GM19193 (cell line): ENCODE results near the gene OPRPN.

Source experiments
- POLR2A ChIP-seq: IDR thresholded peaks from 4 replicates; pipeline ENCODE4 v1.6.1; 2011; ENCODE audit not compliant: insufficient read depth, insufficient read length; ENCODE audit errors: extremely low read depth

Gene OPRPN

GRCh38 chr4:70397580-70397979 is at the start of gene OPRPN:
TSS of gene OPRPN (plus strand) at chr4:70397940. CDS start at chr4:70399286, 1,346 bp downstream.
- TF ChIP-seq POLR2A = no peak

- no peak for TF ChIP-seq POLR2A
Observed at GRCh38 chr4:70356185-70356584, 41.6 kb upstream of the OPRPN start.

GRCh38 chr4:70359115-70359661 is 38.6 kb upstream of the OPRPN start:
- no peak for TF ChIP-seq POLR2A

- no peak for TF ChIP-seq POLR2A
Observed at GRCh38 chr4:70360460-70360859, 37.3 kb upstream of the OPRPN start, which contains the start of gene SMR3A. TSS of gene SMR3A (plus strand) at chr4:70360760. CDS start at chr4:70362116, 1,356 bp downstream.

- no peak for TF ChIP-seq POLR2A
Observed at GRCh38 chr4:70364002-70364401, 33.7 kb upstream of the OPRPN start.

- no peak for TF ChIP-seq POLR2A
Observed at GRCh38 chr4:70365479-70365878, 32.3 kb upstream of the OPRPN start.

- no peak for TF ChIP-seq POLR2A
Observed at GRCh38 chr4:70367813-70368212, 29.9 kb upstream of the OPRPN start.

GRCh38 chr4:70371987-70372386 is 25.8 kb upstream of the OPRPN start:
- TF ChIP-seq POLR2A = no peak

- TF ChIP-seq POLR2A = no peak
Observed at GRCh38 chr4:70372760-70373159, 25.0 kb upstream of the OPRPN start.

GRCh38 chr4:70380578-70380977 is 17.2 kb upstream of the OPRPN start:
- TF ChIP-seq POLR2A = no peak

GRCh38 chr4:70382691-70383181 is 15.0 kb upstream of the OPRPN start, which contains the start of gene SMR3B:
TSS of gene SMR3B (plus strand) at chr4:70383131. CDS start at chr4:70384511, 1,380 bp downstream.
- TF ChIP-seq POLR2A = no peak

- no peak for TF ChIP-seq POLR2A
Observed at GRCh38 chr4:70392057-70392776, 5.5 kb upstream of the OPRPN start.

GRCh38 chr4:70399319-70399718 is 1.6 kb downstream of the OPRPN start:
- no peak for TF ChIP-seq POLR2A

- TF ChIP-seq POLR2A = no peak
Observed at GRCh38 chr4:70402762-70403161, 5.0 kb downstream of the OPRPN start.

GRCh38 chr4:70405765-70406164 is 8.0 kb downstream of the OPRPN start:
- no peak for TF ChIP-seq POLR2A

- no peak for TF ChIP-seq POLR2A
Observed at GRCh38 chr4:70425306-70425705, 27.6 kb downstream of the OPRPN start.

- no peak for TF ChIP-seq POLR2A
Observed at GRCh38 chr4:70426789-70427188, 29.0 kb downstream of the OPRPN start.

GRCh38 chr4:70437197-70437596 is 39.5 kb downstream of the OPRPN start:
- no peak for TF ChIP-seq POLR2A
